ENCODE data around the gene CRACR2A.

DNA sequence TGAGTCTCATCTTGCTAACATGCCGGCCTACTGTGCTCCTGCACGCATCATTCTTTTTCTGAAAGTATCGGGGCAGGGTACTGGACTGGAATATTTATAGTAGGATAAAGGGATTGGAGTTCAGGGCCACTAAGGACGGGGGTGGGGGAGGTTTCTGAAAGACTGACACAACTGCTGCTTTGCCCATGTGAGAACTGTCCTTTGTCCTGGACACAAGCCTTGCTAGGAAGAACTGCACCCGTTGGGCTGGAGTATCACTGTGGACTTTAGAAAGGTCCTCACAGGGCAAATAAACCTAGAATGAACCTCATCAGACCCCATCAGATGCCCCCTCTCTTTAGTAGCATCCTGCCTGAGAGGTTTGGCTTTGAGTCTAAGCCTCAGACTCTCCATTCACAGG is 174.4 kb downstream of the CRACR2A start:
- TF ChIP-seq POLR2AphosphoS5 (IDR thresholded peaks at IDR 0.05; ENCODE audit: low read length) (no peak), POLR2A (IDR thresholded peaks at IDR 0.05; ENCODE audit: low read depth, low read length) (no peak), E2F4 (IDR thresholded peaks at IDR 0.05; ENCODE audit: low read depth, low read length) (no peak), TCF12 (IDR thresholded peaks at IDR 0.05; ENCODE audit: low read depth, low read length) (no peak), EZH2 (IDR thresholded peaks at IDR 0.05; ENCODE audit: borderline replicate concordance, control insufficient read depth, low read depth, low read length) (no peak), TAF1 (IDR thresholded peaks at IDR 0.05; ENCODE audit: borderline replicate concordance, low read depth, low read length) (no peak), HDGF (IDR thresholded peaks at IDR 0.05) (no peak), JUND (IDR thresholded peaks at IDR 0.05; ENCODE audit: low read depth, low read length) (no peak), ZZZ3 (IDR thresholded peaks at IDR 0.05; ENCODE audit: control insufficient read depth, insufficient read length, low read depth) (no peak), RELA (IDR thresholded peaks at IDR 0.05; ENCODE audit: borderline replicate concordance, partially characterized antibody) (no peak)
- TF ChIP-seq, protein P1, sequence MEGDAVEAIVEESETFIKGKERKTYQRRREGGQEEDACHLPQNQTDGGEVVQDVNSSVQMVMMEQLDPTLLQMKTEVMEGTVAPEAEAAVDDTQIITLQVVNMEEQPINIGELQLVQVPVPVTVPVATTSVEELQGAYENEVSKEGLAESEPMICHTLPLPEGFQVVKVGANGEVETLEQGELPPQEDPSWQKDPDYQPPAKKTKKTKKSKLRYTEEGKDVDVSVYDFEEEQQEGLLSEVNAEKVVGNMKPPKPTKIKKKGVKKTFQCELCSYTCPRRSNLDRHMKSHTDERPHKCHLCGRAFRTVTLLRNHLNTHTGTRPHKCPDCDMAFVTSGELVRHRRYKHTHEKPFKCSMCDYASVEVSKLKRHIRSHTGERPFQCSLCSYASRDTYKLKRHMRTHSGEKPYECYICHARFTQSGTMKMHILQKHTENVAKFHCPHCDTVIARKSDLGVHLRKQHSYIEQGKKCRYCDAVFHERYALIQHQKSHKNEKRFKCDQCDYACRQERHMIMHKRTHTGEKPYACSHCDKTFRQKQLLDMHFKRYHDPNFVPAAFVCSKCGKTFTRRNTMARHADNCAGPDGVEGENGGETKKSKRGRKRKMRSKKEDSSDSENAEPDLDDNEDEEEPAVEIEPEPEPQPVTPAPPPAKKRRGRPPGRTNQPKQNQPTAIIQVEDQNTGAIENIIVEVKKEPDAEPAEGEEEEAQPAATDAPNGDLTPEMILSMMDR (IDR thresholded peaks at IDR 0.05 in 2 of 3, conservative IDR thresholded peaks at IDR 0.05 in 1 of 3; ENCODE audit: control insufficient read depth in 2 of 3, extremely low read depth in 1 of 3, insufficient read depth in 1 of 3, low read depth in 3 of 3, low read length in 3 of 3): no peak
- TF ChIP-seq, protein P2, sequence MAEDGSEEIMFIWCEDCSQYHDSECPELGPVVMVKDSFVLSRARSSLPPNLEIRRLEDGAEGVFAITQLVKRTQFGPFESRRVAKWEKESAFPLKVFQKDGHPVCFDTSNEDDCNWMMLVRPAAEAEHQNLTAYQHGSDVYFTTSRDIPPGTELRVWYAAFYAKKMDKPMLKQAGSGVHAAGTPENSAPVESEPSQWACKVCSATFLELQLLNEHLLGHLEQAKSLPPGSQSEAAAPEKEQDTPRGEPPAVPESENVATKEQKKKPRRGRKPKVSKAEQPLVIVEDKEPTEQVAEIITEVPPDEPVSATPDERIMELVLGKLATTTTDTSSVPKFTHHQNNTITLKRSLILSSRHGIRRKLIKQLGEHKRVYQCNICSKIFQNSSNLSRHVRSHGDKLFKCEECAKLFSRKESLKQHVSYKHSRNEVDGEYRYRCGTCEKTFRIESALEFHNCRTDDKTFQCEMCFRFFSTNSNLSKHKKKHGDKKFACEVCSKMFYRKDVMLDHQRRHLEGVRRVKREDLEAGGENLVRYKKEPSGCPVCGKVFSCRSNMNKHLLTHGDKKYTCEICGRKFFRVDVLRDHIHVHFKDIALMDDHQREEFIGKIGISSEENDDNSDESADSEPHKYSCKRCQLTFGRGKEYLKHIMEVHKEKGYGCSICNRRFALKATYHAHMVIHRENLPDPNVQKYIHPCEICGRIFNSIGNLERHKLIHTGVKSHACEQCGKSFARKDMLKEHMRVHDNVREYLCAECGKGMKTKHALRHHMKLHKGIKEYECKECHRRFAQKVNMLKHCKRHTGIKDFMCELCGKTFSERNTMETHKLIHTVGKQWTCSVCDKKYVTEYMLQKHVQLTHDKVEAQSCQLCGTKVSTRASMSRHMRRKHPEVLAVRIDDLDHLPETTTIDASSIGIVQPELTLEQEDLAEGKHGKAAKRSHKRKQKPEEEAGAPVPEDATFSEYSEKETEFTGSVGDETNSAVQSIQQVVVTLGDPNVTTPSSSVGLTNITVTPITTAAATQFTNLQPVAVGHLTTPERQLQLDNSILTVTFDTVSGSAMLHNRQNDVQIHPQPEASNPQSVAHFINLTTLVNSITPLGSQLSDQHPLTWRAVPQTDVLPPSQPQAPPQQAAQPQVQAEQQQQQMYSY (CRISPR knock-in tag; IDR thresholded peaks at IDR 0.05): no peak
- TF ChIP-seq, protein P3, sequence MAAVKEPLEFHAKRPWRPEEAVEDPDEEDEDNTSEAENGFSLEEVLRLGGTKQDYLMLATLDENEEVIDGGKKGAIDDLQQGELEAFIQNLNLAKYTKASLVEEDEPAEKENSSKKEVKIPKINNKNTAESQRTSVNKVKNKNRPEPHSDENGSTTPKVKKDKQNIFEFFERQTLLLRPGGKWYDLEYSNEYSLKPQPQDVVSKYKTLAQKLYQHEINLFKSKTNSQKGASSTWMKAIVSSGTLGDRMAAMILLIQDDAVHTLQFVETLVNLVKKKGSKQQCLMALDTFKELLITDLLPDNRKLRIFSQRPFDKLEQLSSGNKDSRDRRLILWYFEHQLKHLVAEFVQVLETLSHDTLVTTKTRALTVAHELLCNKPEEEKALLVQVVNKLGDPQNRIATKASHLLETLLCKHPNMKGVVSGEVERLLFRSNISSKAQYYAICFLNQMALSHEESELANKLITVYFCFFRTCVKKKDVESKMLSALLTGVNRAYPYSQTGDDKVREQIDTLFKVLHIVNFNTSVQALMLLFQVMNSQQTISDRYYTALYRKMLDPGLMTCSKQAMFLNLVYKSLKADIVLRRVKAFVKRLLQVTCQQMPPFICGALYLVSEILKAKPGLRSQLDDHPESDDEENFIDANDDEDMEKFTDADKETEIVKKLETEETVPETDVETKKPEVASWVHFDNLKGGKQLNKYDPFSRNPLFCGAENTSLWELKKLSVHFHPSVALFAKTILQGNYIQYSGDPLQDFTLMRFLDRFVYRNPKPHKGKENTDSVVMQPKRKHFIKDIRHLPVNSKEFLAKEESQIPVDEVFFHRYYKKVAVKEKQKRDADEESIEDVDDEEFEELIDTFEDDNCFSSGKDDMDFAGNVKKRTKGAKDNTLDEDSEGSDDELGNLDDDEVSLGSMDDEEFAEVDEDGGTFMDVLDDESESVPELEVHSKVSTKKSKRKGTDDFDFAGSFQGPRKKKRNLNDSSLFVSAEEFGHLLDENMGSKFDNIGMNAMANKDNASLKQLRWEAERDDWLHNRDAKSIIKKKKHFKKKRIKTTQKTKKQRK (IDR thresholded peaks at IDR 0.05; ENCODE audit: low read depth, low read length): no peak

Data from GM12878 (cell line).